HAP-1 (cell line): ENCODE results near the gene COL4A1.
"Not testable (repeated sequence)": the region's sequence is repeated elsewhere in the genome, so short reads cannot be mapped to it uniquely, and the experiment has no call there.

Experiments used
- DNase-seq, 2 experiments: peaks; one replicate each; pipeline ENCODE4 v3.0.0-alpha.2; 2016 to 2020; ENCODE audit warnings: low spot score in 2 of 2
- H3K27me3 ChIP-seq: fragments of 250-450 bp; sonication (Bioruptor Pico); 2 replicates; pipeline ENCODE4 v1.5.1; 2020; ENCODE audit warnings: low read depth, mild to moderate bottlenecking, moderate library complexity
- H3K36me3 ChIP-seq: fragments of 250-450 bp; sonication (Bioruptor Pico); replicated peaks from 2 replicates; pipeline ENCODE4 v1.5.1; 2020; ENCODE audit warnings: mild to moderate bottlenecking
- H3K4me1 ChIP-seq: fragments of 250-450 bp; sonication (Bioruptor Pico); 2 replicates; pipeline ENCODE4 v1.5.1; 2020; ENCODE audit warnings: mild to moderate bottlenecking
- H3K4me3 ChIP-seq: fragments of 250-450 bp; sonication (Bioruptor Pico); 2 replicates; pipeline ENCODE4 v1.5.1; 2020; ENCODE audit warnings: mild to moderate bottlenecking, moderate library complexity
- H3K9me3 ChIP-seq: fragments of 250-450 bp; sonication (Bioruptor Pico); 2 replicates; pipeline ENCODE4 v1.5.1; 2020; ENCODE audit warnings: mild to moderate bottlenecking, moderate library complexity
- in situ Hi-C: fragments of 300-500 bp; cut with MboI; formaldehyde crosslinking; loops from 3 replicates; pipeline ENCODE4 v1.14.3; 2020; ENCODE audit warnings: low sequenced_read_pairs, inconsistent platforms, mixed read lengths

The COL4A1 gene

DNA sequence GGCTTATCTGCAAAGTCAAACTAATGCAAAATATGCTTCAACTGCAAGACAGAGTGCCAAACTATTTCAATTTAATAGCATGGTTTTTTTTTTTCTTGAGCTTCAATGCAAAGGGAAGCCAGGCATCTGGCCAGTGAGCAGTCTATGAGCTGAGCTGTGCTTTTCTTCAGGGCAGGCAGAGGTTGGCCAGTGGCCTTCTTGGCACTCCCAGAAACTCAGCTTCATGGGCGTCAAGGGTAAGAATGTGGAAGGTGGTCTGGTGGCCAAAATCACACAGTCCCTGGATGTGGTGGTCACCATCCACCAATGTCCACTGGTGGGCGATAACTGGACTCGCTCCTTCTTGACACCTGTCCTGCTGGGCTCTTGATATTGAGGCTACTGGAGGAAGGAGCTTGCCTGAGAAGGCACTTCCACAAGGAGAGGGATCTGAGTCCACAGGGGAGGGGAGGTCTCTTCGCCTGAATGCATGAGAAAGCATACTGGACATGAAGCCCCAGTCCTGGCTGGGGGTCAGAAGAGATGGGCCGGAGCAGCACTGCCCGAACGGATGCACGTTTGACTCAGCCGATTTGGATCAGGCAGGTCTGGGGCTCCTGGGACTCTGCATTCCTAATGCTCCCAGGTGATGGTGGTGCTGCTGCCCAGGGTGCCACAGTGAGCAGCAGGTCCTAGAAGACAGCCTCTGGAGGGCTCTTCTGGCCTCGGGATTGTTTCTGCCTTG, 17.2 kb upstream of the COL4A1 start:
- no peak for DNase-seq
- Histone ChIP-seq H3K9me3 (no peaks in the 10 kb centered on the region), H3K36me3 (no peaks in the 10 kb centered on the region), H3K4me3 (no peak overlapping the region), H3K27me3 (no peaks in the 10 kb centered on the region), H3K4me1 (no peaks in the 10 kb centered on the region)
- in situ Hi-C loops: no loop called here

DNA sequence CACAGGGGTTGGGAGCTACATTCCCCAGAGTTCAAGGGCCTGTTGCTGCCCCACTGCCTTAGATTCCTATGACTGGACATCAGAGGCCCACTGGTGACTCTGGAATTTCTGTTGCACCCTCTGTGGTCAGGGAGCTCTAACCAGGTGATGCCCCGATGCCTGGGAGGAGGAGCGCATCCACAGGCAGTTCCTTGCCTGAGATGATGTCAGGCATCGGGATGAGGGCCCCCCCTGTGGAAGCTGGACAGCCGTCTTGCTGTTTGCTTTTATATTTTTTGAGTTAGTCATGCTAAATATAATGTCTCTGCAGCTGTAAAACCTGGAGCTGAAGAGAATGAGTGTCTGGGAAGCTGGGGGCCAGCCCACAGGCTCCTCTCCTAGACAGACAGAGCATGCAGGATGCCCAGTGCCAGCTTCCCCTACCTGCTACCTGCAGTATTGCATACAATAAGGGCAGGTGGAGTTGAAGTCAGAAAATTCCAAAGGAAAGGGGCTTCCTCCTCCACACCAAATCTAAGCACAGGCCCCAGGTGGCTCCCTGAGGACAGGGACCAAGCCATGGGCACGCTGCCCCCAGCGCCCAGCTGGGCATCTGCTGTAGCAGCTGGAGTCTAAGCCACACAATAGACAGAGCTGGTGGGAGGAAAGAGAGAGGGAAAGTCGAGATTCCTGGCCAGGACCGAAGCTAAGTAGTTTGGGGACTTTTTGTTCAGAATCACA, 16.4 kb upstream of the COL4A1 start:
- Histone ChIP-seq H3K27me3 (no peaks in the 10 kb centered on the region), H3K9me3 (no peaks in the 10 kb centered on the region), H3K36me3 (no peaks in the 10 kb centered on the region), H3K4me1 (no peaks in the 10 kb centered on the region), H3K4me3 (no peak overlapping the region)
- in situ Hi-C loops: no loop called here
- no peak for DNase-seq

DNA sequence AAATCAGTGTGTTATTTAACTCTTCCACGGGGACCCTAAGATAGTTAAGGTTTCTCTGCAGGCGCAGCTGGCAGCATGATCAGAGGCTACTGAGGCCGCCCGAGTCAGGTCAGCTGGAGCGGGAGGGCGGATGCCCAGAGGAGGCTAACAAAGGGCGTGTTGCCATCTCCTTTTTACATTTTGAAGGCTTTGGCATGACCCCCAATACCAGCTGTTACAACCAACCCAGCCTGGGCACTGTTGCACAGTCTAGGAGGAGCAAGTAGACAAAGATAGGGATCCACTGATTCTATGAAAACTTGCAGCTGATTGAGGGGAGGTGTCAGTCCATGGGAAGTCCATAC, 15.8 kb upstream of the COL4A1 start:
- Histone ChIP-seq H3K4me1 (no peaks in the 10 kb centered on the region), H3K4me3 (no peak overlapping the region), H3K36me3 (no peaks in the 10 kb centered on the region), H3K27me3 (no peaks in the 10 kb centered on the region), H3K9me3 (no peaks in the 10 kb centered on the region)
- no peak for DNase-seq
- in situ Hi-C loops: no loop called here

DNA sequence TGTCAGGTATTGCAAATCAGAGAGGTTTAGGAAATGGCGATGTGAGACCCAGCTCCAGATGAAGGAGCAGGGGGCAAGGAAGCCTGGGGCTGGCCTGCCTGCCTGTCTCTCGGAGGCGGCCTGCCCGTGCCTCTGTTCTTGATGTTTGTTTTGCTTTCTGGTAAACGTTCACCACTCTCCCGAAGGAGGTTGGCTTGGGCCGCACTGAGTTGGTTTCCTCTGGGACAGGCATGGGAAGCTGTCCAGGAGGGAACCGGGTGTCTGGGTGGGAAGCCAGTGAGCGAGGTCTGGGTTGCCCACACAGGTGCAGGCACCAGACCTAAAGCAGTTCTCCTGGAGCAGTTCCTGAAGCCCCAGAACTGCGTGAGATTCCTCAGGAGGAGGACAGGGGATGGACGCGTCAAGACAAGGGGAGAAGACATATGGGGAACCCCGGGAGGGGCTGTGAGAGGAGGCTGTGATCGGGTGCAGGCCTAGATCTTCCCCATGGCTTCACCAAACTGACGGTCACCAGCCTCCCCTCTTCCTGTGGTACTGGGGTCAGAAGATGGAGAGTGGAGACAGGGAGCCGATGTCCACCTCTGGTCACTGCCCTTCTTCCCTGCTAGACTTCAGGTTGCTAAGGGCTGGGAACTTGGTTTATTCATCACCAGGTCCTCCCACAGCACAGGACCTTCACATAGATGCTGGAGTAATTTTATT, 15.3 kb upstream of the COL4A1 start:
- Histone ChIP-seq H3K27me3 (no peaks in the 10 kb centered on the region), H3K4me3 (no peak overlapping the region), H3K36me3 (no peaks in the 10 kb centered on the region), H3K9me3 (no peaks in the 10 kb centered on the region), H3K4me1 (no peaks in the 10 kb centered on the region)
- in situ Hi-C loops: no loop called here
- no peak for DNase-seq

DNA sequence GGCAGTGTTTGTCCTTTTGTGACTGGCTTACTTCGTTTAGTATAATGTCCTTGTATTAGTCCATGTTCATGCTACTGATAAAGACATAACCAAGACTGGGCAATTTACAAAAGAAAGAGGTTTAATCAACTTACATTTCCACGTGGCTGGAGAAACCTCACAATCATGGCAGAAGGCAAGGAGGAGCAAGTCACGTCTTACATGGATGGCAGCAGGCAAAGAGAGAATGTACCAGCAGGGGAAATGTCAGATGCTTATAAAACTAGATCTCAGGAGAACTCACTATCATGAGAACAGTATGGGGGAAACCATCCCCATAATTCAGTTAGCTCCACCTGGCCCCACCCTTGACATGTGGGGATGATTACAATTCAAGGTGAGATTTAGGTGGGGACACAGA, 14.6 kb upstream of the COL4A1 start:
- DNase-seq, H3K36me3 ChIP-seq, H3K4me1 ChIP-seq, H3K9me3 ChIP-seq, H3K27me3 ChIP-seq, in situ Hi-C loops, H3K4me3 ChIP-seq: not testable (repeated sequence)

DNA sequence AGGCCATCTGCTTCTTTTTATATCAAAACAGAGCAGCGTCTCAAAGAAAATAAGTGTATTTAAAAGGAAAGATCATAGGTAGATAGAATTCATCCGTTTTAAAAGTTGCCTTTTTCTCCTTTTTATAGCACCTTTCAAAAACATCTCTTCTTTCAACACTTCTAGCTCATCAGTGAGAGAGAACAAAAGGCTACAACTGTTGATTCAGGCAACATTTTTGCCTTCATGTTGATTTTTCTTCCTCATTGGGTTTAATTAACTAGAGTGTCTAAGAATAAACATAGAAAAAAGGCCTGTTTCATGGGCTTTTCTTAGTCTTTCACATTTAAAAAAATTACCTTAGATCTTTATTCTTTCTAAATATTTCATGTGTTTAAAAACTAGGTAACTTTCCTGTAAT, 13.7 kb upstream of the COL4A1 start:
- Histone ChIP-seq H3K4me1 (no peaks in the 10 kb centered on the region), H3K4me3 (no peak overlapping the region)

DNA sequence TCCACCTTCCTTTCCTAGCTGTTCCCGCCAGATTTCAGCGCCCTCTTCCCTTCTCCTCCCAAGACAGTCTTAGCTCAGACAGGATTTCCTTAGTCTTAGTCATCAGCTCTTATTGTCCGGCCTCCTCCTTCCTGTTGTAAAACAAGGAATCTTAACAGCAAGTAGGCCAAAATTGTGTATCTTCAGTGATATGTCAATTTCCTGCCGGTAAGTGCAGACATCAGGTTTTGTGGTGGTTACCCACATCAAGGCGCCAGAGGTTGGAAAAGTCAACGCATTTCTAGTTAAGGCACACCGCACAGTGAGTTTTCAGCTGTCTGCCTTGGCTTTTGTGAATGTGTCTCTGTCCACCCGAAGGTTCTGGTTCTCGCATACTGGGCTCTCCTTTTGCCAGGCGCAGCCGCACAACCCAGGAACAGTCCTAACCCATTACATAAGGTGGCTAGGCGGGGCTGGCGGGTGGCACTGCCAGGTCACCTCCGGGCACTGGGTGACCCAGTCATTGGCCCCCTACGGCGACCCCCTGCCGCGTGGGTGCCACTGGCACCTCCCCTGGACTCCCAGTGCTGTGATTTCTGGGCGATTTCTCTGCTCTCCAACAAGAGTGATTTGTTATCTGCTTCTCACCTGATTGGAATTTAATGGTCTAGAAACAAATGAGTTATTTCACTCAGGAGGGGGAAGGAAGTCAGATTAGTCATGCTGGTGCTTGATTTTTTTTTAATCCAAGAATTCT, 13.0 kb upstream of the COL4A1 start:
- Histone ChIP-seq H3K27me3 (no peaks in the 10 kb centered on the region), H3K36me3 (no peaks in the 10 kb centered on the region), H3K4me3 (no peak overlapping the region), H3K9me3 (no peaks in the 10 kb centered on the region), H3K4me1 (no peaks in the 10 kb centered on the region)
- no peak for DNase-seq
- in situ Hi-C loops: no loop called here

More for the DNA sequence above, 13.7 kb upstream of the COL4A1 start:
- DNase-seq: no peak
- no peaks in the 10 kb centered on the region for H3K9me3 ChIP-seq
- no peaks in the 10 kb centered on the region for H3K27me3 ChIP-seq
- H3K36me3 ChIP-seq: no peaks in the 10 kb centered on the region
- in situ Hi-C loops: no loop called here

DNA sequence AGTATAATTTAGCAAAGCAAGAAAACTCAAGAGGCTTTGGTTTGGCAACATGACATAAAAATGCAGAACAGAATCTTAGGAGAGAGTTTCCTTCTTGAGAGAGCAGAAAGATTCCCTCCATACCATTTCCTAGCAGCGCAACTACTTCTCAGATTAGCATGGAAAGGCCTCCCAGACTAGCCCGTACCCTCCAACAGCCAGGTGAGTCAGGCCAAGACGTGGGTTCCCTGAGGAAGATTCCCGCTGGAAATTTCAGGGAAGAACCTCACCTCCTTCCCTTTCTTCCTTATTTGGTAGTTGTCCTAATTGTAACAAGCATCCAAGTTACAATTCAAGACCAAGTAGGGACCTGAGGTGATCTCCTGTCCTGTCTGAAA, 12.4 kb upstream of the COL4A1 start:
- H3K4me3 ChIP-seq: no peak overlapping the region
- no peak for DNase-seq
- no peaks in the 10 kb centered on the region for H3K27me3 ChIP-seq
- in situ Hi-C loops: no loop called here
- H3K9me3 ChIP-seq: no peaks in the 10 kb centered on the region
- no peaks in the 10 kb centered on the region for H3K36me3 ChIP-seq
- H3K4me1 ChIP-seq: no peaks in the 10 kb centered on the region

DNA sequence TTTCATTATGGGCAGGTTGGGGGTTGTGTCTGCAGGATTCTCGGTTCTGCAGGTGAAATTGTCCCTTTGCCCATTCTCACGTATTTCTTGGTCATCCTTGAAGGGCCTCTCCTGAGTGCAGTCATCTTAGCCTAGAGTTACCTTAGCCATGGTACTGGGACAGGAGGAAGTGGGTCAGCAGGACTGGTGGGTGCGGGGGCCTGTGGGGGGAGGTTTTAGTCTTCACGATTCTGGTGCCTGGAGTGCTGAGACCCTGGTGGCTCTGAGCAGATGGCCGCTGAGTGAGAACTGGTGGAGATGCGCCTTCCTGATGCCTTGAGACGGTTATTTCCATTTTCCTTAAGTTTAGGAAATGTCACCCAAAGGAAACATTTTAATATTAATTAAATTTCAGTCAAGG, 12.0 kb upstream of the COL4A1 start:
- Histone ChIP-seq H3K36me3 (no peaks in the 10 kb centered on the region), H3K27me3 (no peaks in the 10 kb centered on the region), H3K4me3 (no peak overlapping the region), H3K4me1 (no peaks in the 10 kb centered on the region), H3K9me3 (no peaks in the 10 kb centered on the region)
- in situ Hi-C loops: no loop called here
- DNase-seq: no peak

DNA sequence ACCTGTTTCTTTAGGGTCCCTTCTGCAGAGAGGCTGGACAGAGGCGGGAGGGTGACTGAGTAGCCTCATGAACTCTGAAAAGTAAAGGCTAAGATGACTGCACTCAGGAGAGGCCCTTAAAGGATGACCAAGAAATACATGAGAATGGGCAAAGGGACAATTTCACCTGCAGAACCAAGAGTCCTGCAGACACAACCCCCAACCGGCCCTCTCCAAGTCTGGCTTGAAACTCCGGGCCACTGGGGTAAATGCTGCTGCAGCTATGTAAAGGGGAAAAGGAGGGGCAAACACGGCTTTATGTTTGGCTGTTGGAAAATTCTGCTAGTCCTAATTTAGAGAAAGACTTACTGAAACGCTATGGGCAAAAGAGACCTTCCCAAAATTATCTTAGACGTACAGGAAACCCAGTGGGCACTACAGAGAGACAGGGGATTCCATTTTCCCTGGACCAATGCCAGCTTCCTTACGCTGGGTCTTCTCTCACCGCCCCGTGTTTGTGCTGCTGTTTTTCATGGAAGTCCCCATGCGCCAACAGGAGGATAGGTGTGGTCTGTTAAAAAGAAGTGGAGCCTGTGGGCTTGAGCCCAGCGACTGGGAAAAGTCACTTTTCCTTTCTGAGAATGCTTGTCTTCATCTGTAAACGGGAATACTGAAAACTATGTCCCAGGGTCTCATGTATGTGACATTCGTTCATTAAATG, 10.7 kb upstream of the COL4A1 start:
- no peaks in the 10 kb centered on the region for H3K4me1 ChIP-seq
- DNase-seq: no peak
- H3K27me3 ChIP-seq: no peaks in the 10 kb centered on the region
- H3K36me3 ChIP-seq: no peaks in the 10 kb centered on the region
- H3K4me3 ChIP-seq: no peak overlapping the region
- in situ Hi-C loops: no loop called here
- H3K9me3 ChIP-seq: no peaks in the 10 kb centered on the region

DNA sequence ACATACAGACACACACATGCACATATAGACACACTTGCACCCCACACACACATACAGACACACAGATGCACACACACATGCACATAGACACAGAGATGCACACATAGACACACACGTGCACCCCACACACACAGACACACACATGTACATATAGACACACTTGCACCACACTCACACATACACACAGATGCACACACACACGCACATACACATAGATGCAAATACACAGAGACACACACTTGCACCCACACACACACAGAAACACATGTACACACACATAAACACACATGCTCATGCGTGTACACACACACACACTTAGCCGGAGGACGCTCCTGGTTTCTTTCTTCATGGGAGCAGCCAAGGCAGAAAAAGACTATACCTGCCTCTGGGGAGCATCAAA, 10.1 kb upstream of the COL4A1 start:
- H3K9me3 ChIP-seq: no peaks in the 10 kb centered on the region
- in situ Hi-C loops: no loop called here
- no peaks in the 10 kb centered on the region for H3K36me3 ChIP-seq
- no peaks in the 10 kb centered on the region for H3K27me3 ChIP-seq
- DNase-seq: no peak
- no peaks in the 10 kb centered on the region for H3K4me1 ChIP-seq
- no peak overlapping the region for H3K4me3 ChIP-seq

DNA sequence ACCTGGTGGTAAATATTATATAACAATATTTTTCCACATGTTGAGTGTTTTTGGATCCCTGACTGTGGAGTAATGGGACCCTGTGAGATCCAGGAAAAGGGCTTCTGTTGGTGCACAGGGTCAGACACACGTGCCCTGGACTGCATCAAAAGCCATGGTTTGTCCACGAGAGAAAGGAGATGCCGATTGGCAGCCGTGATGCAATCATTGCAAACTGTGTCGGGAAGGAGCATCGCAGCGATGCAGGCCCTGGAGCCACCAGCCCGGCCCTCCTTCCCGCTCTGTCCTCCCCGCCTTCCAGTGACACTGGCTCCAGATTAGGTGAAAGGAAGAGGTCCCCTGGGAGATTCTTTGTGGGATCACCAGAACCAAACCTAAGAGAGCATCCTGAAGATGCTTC, 9.2 kb upstream of the COL4A1 start:
- Histone ChIP-seq H3K4me3 (no peak overlapping the region), H3K4me1 (no peaks in the 10 kb centered on the region), H3K9me3 (no peaks in the 10 kb centered on the region)

DNA sequence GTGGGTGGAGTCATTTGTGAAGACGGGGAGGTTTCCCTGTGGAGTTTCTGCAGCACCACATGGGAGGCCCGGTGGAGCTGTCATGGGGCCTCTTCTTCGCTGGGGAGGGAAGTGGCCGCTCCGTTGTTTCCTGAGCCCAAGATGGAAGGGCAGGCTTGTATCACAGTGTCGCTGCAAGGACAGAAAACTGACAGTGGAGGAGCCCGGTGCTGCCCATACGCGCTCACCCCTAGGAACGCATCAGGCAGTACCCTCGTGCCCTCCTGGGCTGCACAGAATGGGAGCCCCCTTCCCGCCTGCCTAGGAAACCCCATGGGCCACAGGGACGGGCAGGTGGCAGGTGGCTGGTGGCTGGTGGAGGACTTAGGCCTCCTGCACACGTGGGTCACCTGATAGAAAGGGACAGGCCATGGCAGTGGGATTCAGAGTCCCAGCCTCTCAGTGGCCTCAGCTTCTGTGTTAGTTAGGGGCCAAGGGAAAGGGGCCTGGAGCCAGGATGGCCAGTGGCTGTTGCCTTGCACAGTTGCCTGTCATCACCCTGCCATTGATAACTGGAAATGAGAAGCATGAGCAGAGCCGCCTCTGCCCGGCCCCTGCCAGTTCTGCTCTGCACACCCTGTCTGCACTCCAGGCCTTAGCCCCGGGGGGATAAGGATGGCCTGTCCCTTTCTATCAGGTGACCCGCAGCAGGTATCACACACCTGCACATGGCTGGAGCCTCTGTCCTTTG, 7.7 kb upstream of the COL4A1 start:
- H3K4me1 ChIP-seq: no peaks in the 10 kb centered on the region
- no peak overlapping the region for H3K4me3 ChIP-seq
- H3K36me3 ChIP-seq: no peaks in the 10 kb centered on the region
- no peaks in the 10 kb centered on the region for H3K27me3 ChIP-seq
- no peak for DNase-seq
- no peaks in the 10 kb centered on the region for H3K9me3 ChIP-seq
- in situ Hi-C loops: no loop called here

More for the DNA sequence above, 9.2 kb upstream of the COL4A1 start:
- DNase-seq: no peak
- no peaks in the 10 kb centered on the region for H3K36me3 ChIP-seq
- in situ Hi-C loops: no loop called here
- H3K27me3 ChIP-seq: no peaks in the 10 kb centered on the region
